Measurements from ENCODE around the gene EXOC3L2.

The EXOC3L2 gene

DNA sequence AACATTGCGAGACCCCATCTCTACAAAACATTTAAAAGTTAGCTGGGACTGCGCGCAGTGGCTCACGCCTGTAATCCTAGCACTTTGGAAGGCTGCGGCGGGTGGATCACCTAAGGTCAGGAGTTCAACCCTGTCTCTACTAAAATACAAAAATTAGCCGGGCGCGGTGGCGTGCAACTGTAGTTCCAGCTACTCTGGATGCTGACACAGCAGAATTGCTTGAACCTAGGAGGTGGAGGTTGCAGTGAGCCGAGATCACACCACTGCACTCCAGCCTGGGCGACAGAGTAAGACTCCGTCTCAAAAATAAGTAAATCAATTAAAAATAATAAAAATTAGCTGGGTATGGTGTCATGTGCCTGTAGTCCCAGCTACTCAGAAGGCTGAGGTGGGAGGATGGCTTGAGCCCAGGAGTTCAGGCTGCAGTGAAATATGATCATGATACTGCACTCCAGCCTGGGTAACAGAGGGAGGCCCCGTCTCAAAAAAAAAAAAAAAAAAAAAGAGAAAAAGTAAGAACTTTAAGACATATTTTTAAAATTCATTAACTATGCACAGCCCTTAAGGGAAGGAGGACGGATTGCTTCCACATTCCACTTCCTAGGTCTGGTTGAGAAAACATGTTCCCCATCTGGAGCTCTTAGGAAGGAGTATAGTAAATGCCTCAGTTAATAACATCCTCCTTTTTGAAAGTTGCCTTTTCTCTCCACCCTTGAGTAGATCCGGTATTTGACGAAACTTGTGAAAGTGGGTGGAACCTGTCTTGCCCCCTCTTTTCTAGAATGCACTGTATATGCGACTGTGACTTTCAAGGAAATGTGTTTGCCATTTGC lies 26.1 kb downstream of the EXOC3L2 start:
- no peak for DNase-seq

DNA sequence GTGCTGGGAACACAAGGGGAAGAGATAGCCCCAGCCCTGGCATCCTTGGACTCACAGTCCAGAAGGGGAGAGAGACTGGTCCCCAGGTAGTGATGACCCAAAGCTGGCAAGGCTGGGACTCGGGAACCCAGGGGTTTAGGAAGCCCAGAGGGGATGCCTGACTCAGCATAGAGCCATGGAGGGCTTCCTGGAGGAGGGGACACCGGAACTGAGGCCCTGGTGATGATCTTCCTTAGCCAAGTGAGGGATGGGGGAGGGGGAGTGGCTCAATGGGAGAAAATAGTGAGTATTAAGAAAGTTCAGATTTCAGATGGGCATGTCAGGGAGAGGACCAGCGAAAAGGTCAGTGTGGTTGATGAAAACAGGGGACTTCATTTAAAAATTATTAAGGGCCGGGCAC lies 26.8 kb downstream of the EXOC3L2 start:
- DNase-seq, result no peak

DNA sequence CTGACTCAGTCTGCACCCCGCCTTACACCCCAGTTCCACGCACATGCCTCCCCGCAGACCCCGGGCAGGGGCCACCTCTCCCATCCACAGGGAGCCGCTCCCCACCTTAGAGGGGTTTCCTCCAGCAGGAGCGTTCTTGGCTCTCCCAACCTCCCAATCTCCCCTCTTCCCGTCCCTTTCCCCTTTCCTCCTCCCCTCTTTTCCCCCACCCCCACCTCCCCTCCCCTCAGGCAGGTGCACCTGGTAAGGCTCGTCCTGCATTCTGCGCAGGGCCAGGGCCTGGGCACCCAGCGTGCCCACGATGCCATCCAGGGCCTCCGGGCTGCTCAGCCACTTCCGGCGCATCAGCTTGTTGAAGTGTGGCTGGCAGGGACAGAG lies 27.3 kb downstream of the EXOC3L2 start:
- DNase-seq, result no peak

DNA sequence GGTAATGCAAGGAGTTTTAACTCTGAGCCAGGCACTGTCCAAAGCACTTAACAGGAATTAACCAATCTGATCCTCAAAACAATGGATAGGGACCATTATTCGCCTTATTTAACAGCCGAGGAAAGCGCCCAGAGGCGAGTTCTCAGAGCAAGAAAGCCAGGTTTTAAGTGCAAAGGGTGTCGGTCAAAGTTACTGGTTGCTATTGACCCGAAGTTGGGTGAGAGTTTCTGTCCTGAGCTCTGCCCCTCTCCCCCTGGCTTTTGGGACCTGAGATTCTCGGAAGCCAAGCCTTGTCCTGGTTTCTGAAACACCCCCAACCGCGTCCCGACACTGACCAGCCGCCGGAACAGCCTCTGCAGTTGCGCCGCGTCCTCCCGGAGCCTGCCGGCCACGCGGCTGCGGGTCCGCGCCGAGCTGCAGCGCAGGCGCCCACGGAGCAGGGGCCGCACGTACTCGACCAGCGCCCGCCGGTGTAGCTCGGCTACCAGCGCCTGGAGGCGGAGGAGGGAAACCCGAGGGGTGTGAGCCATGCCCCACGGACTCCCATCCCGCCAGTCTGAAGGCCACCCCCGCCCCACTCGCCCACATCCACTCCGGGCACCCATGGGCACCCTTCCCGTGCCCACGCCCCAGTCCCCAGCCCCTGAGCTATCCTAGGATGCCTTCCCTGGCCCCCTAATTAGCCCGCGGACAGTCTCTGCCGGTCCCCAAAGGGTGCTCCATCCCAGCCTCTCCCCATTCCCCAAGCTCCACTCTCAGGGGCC lies 27.8 kb downstream of the EXOC3L2 start:
- DNase-seq, result no peak

DNA sequence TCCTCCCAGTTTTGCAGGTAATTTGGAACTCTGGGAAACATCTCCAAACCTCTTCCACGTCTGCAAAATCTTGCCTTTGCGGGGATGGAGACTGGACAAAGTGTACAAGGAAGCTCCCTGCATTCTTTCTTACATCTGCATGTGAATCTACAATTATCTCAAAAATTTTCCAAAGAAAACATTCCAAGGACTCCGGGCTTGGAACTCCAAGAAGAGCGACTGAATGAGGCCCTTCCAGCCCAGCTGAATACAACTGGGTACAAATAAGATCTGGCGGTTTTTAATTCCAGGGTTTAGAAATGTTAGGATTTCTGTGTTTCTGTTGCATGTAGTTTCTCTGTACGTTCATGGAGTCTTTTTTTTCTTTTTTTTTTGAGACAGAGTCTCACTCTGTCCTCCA lies 28.5 kb downstream of the EXOC3L2 start:
- no peak for DNase-seq

DNA sequence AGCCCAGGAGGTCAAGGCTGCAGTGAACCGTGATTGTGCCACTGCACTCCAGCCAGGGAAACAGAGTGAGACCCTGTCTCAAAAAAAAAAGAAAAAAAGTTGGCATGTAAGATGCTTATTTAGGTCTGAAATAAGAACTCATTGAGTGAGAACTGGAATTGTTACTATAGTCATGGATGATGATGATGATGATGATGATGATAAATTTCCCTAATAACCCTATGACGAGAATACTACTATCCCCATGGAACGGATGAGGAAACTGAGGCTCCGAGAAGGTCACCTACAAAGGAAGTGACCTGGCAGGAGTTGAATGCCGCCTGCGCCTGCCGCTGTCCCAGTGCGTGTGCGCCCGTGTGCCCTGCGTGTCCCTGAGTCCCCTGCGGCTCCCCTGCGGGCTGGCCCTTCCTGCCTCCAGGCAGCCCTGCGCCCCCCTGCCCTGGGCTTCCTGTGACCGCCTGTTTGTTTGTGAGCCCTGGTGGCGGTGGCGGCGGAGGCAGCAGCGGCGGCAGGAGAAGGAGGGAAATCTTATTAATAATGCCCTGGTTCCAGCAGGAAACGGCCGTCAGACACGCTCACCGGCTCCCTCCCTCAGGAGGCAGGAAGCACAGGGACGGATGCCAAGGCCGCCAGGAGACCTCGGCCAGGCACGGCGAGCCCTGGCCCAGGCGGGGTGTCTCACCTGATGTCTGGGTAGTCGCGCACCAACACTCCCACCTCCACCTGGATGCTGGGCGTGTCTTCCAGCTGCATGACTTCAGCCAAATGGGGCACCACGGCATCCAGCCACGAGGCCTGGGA lies 29.6 kb downstream of the EXOC3L2 start:
- no peak for DNase-seq

DNA sequence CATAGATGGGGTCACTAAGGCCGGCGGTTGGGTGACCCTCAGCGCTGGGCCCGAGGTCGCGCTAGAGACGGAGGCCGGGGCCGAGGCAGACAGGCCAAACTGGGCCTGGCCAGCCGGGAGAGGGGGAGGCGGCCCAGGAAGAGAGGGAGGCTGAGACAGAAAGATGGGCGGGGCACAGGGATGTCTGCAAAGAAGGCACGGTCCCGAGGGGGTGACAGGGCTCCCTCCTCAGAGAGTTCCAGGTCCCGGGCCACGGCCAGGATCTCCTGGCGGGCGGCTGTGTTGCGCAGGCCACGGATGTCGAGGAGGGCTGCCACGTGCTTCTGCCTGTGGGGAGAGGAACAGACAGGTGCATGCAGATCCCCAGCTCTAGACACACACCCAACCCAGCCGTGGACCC lies 32.2 kb downstream of the EXOC3L2 start:
- DNase-seq, result no peak

DNA sequence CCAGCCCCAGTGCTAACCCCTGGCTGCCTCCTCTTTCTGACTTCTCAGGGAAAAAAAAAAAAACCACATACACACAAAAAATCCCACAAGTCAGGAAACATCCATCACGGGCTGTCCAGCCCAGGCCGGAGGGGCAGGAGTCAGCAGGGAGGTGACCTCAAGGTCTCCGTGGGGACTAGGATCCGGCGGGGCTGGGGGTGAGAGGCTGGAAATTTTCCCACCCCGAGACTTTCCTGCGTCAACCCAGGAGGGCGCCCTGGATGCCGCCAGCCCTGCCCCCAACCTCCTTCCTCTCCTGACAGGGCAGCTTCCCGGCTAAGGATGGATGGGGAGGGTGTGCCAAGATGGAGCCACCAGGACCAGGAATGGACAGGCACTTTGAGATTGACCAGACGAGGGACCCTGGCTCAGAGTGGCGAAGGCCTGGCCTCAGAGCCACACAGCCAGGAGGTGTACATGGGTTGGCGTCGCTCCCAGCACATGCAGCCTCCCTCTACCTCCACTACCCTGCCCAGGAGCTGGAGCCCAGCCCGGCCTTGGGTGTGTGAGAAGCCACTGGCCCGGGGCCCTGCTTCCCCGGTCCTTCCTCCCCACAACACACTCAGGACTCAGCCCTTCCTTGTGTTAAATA lies 33.3 kb downstream of the EXOC3L2 start:
- DNase-seq, result no peak

DNA sequence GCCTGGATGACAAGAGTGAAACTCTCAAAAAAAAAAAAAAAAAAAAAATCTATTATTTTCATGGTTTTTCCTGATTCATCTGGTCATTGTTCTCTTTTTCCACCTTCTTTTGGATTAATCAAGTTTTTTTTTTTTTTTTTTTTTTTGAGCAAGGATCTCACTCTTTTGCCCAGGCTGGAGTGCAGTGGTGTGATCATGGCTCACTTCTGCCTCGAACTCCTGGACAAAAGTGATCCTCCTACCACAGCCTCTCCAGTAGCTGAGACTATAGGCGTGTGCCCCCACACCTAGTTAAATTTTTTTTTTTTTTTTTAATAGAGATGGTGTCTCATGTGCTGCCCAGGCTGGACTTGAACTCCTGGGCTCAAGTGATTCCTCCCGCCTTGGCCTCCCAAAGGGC lies 38.9 kb downstream of the EXOC3L2 start:
- DNase-seq, result no peak

DNA sequence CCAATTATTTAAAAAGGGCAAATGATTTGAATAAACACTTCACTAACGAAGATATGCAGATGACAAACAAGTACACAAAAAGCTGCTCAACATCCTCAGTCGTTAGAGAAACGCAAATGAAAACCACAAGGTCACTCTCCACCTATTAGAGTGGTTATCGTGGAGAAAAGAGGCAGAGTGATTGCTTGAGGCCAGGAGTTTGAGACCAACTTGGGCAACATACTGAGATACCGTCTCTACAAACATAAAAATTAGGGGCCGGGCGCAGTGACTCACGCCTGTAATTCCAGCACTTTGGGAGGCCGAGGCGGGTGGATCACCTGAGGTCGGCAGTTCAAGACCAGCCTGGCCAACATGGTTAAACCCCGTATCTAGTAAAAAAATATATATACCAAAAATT lies 39.4 kb downstream of the EXOC3L2 start:
- DNase-seq, result no peak

DNA sequence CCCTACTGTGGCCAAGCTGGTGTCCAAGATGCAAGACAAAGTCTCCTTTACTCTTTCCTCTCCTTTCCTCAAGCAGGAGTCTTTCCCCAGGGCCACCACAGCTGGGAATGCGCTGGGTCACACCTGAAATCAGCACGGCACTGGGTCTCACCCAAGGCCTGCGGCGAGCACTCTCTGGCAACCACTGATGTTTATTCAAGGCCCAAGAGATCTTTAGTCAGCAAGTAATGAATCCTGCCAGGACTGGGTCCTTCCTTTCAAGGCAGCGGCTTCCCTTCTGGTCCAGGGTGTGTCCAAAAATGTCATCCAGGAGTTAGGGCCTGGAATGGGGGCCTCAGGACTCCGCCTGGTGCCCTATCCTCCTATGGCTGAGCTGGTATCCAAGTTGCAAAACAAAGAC lies 42.6 kb downstream of the EXOC3L2 start:
- no peak for DNase-seq

DNA sequence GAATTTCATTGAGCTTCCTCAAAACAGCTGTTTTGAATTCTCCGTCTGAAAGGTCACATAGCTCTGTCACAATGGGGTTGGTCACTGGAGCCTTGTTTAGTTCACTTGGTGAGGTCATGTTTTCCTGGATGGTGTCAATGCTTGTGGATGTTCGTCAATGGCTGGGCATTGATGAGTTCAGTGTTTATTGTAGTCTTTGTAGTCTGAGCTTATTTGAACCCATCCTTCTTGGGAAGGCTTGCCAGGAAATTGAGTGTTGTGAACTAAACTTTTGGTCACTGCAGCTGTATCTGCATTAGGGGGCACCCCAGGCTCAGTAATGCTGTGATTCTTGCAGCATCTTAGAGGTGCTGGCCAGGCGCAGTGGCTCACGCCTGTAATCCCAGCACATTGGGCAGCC lies 44.6 kb downstream of the EXOC3L2 start:
- DNase-seq, result no peak

DNA sequence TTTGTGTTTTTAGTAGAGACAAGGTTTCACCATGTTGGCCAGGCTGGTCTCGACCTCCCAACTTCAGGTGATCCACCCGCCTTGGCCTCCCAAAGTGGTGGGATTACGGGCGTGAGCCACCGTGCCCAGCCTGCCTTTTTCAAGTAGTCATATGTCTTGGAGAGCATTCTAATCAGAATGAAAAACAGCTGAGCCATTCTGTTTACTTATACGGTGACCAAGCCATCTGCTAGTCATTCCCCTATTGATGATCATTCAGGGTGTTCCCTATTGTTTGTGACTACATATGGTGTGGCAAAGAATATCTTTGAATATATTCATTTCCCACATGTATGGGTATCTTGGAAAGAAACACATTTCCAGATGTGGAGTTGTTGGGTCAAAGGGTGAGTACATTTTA lies 49.4 kb downstream of the EXOC3L2 start:
- no peak for DNase-seq

DNA sequence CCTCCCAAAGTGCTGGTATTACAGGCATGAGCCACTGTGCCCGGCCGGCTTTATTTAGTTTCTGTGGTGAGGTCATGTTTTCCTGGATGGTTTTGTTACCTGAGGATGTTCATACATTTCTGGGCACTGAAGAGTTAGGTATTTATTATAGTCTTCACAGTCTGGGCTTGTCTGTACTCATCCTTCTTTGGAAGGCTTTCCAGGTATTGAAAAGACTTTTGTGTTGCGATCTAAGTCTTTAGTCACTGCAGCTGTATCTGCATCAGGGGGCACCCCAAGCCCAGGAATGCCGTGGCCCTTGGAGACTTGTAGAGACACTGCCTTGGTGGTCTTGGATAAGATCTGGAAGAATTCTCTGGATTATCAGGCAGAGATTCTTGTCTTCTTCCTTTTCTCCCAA lies 53.8 kb downstream of the EXOC3L2 start:
- no peak for DNase-seq

DNA sequence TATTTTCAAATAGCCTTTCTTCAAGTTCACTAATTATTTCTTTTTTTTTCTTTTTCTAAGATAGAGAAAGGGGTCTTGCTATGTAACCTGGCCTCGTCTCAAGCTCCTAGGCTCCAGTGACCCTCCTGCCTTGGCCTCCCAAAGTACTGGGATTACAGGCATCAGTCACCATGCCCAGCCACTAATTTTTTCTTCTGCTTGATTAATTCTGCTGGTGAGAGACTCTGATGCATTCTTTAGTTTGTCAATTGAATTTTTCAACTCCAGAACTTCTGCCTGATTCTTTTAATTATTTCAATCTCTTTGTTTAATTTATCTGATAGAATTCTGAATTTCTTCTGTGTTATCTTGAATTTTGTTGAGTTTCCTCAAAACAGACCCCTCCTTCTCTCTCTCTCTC lies 55.2 kb downstream of the EXOC3L2 start:
- no peak for DNase-seq

DNA sequence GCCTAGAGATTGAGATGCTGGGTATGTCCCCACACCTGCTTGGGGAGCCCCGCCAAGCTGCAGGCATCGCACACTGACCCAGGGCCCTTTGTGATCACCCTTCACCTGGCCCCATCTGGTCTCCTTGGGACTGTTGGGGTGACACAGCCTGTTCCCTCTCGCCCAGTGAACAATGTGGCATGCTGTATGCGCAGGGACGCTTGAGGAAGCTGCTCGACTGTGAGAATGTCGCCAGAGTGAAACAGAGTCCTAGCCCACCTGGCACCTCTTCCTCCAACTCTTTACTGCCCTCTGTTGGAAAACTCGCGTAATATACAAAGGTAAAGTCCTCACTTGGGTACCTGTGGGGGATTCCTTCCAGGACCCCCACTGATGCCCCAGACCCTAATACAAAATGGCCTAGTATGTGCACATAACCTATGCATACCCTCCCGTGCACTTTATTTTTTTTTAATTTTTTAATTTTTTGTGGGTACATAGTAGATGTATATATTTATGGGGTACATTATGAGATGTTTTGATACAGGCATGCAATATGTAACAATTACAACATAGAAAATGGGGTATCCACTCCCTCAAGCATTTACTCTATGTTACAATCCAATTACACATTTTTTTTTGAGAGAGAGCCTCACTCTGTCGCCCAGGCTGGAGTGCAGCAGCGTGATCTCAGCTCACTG lies 57.6 kb downstream of the EXOC3L2 start:
- peak in 1 of 2 experiments; percentile 16 for DNase-seq

DNA sequence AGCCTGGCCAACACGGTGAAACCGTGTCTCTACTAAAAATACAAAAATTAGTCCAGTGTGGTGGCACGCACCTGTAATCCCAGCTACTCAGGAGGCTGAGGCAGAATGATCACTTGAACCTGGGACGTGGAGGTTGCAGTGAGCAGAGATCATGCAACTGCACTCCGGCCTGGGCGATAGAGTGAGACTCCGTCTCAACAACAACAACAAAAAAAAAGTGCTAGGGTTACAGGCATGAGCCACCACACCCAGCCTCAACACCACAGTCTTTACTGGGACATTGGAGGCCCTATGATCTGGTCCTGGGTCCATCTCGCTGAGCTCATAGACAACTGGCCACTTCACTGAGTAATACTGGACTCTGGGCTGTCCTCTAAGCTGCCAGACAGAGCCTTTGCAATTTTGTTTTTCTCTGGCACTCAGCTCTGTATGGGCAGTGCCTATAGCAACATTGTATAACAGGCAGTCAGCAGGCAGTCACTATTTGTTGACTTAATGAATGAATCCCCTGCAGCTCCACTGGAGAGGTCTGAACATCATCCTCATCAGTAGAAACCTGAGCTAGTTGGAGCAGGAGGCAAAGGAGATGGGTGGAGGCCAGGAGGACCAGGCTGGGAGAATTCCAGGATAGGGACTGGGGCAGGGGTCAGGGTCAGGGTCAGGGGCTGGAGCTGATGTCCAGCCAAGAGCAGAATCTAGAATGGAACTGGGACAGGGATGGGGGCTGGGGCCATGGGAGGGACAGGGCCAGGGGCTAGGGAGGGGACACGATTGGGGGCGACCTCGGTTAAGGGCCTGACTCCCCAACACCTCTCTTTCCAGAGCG lies 58.5 kb downstream of the EXOC3L2 start:
- DNase-seq, result no peak

DNA sequence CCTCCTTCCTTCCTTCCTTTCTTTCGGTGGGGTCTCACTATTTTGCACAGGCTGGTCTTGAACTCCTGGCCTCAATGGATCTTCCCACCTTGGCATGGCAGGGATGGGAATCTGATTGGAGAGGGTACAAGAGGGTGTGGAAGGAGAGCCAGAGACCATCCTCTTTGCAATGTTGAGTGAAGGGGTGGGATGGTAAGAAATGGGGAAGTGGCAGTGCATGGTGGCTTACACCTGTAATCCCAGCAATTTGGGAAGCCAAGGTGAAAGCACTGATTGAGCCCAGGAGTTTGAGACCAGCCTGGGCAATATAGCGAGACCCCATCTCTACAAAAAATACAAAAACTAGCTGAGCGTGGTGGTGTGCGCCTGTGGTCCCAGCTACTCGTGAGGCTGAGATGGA lies 61.1 kb downstream of the EXOC3L2 start:
- no peak for DNase-seq

DNA sequence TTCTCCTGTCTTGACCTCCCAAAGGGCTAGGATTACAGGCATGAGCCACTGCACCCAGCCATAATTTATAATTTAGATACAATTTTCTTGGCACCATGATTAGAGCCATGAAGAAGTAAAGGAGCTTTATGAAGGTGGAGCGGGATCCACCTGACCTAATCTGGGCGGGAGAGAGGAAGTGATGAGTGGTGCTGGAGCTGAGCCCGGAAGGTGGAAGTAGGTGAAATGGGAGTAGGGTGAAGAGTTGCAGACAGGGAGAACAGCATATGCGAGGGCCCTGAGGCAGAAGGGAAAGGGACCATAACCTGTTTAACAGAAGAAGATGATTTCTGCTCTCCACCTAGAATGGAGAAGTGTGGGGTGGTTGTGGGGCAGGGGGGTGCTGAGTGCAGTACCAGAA lies 62.4 kb downstream of the EXOC3L2 start:
- DNase-seq, result no peak

DNA sequence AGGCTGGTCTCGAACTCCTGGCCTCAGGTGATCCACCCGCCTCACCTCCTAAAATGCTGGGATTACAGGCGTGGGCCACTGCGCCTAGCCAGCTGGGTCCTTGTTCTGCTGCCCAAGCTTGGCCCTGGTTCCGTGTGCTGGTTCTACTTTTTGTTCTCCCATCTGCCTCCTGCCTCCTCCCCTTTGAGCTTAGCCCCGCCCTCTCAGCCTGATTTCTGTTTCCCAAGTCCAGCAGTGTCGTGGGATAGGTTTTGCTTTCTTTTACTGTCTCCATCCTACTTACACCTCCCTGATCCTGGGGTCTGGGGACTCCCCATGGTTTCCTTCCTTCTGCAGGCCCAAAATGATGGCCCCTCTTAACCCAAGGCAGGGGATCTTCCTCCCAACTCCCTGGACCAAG lies 64.3 kb downstream of the EXOC3L2 start:
- DNase-seq, result no peak

DNA sequence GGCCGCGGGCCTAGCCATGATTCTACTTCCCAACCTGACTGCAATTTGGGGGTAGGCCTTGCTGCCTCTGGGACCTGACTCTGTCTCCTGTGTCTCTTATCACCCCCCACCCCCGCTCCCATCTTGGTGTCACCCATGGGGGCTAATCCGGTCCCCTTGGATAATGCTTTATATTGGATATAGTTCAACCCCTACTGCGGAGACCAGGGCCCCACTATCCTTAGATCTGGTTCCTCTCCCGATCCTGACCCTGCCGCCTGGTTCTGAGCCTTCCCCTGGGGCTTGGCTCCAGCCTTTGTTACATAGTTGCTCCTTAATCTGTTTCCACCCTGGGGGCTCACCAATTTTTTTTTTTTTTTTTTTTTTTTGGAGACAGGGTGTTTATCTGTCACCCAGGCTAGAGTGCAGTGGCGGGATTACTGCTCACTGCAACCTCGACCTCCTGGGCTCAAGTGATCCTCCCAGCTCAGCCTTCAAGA lies 65.3 kb downstream of the EXOC3L2 start:
- DNase-seq, result no peak

Data from NCI-H187 (cell line).